HG03135 (cell line): ENCODE measurements around the gene DNAH2.
A peak's percentile ranks its signal among the peaks of the same experiment; 100 is the strongest.
"Not testable (repeated sequence)": the region's sequence is repeated elsewhere in the genome, so short reads cannot be mapped to it uniquely, and the experiment has no call there.

Experiments
- ATAC-seq: cut with Tn5 transposase; IDR thresholded peaks from one replicate; pipeline ENCODE4 v1.9.1; 2021; ENCODE audit warnings: mild to moderate bottlenecking, moderate library complexity; ENCODE audit not compliant: unreplicated experiment

The DNAH2 gene

GRCh38 chr17:7774055-7774521 is 56.5 kb downstream of the DNAH2 start:
- no peak for ATAC-seq

GRCh38 chr17:7775051-7775450 is 57.5 kb downstream of the DNAH2 start:
- no peak for ATAC-seq

GRCh38 chr17:7777017-7777416 is 59.5 kb downstream of the DNAH2 start:
- ATAC-seq = no peak

GRCh38 chr17:7780736-7781135 is 63.2 kb downstream of the DNAH2 start:
- ATAC-seq = no peak

- peak; percentile 57 for ATAC-seq
Observed at GRCh38 chr17:7781429-7781828, 63.9 kb downstream of the DNAH2 start.

- no peak for ATAC-seq
Observed at GRCh38 chr17:7782240-7782639, 64.7 kb downstream of the DNAH2 start.

GRCh38 chr17:7786866-7787265 is 69.3 kb downstream of the DNAH2 start:
- ATAC-seq = no peak

GRCh38 chr17:7789131-7789530 is 71.6 kb downstream of the DNAH2 start:
- no peak for ATAC-seq

- ATAC-seq = no peak
Observed at GRCh38 chr17:7790150-7790549, 72.6 kb downstream of the DNAH2 start.

- ATAC-seq = no peak
Observed at GRCh38 chr17:7792611-7793010, 75.1 kb downstream of the DNAH2 start.

- ATAC-seq = no peak
Observed at GRCh38 chr17:7794075-7794663, 76.6 kb downstream of the DNAH2 start.

- ATAC-seq = no peak
Observed at GRCh38 chr17:7797976-7798375, 80.4 kb downstream of the DNAH2 start.

GRCh38 chr17:7798839-7799238 is 81.3 kb downstream of the DNAH2 start:
- no peak for ATAC-seq

GRCh38 chr17:7803981-7804380 is 86.4 kb downstream of the DNAH2 start:
- no peak for ATAC-seq

- no peak for ATAC-seq
Observed at GRCh38 chr17:7806587-7806986, 89.0 kb downstream of the DNAH2 start.

- ATAC-seq = no peak
Observed at GRCh38 chr17:7807206-7807605, 89.7 kb downstream of the DNAH2 start.

- ATAC-seq = no peak
Observed at GRCh38 chr17:7809086-7809790, 91.7 kb downstream of the DNAH2 start.

- ATAC-seq = not testable (repeated sequence)
Observed at GRCh38 chr17:7809791-7810343, 92.3 kb downstream of the DNAH2 start.

- ATAC-seq = no peak
Observed at GRCh38 chr17:7811251-7811650, 93.7 kb downstream of the DNAH2 start.

GRCh38 chr17:7814969-7815368 is 97.4 kb downstream of the DNAH2 start:
- no peak for ATAC-seq

- ATAC-seq = no peak
Observed at GRCh38 chr17:7816926-7817642, 99.5 kb downstream of the DNAH2 start.

- no peak for ATAC-seq
Observed at GRCh38 chr17:7817643-7817964, 100.1 kb downstream of the DNAH2 start.
